HCEC 1CT (cell line): ENCODE data around the gene COA8.
"Not testable (repeated sequence)": the region's sequence is repeated elsewhere in the genome, so short reads cannot be mapped to it uniquely, and the experiment has no call there.

Source experiments
- DNase-seq: peaks from one replicate; pipeline ENCODE4 v3.0.0-alpha.2; 2017

COA8 gene

DNA sequence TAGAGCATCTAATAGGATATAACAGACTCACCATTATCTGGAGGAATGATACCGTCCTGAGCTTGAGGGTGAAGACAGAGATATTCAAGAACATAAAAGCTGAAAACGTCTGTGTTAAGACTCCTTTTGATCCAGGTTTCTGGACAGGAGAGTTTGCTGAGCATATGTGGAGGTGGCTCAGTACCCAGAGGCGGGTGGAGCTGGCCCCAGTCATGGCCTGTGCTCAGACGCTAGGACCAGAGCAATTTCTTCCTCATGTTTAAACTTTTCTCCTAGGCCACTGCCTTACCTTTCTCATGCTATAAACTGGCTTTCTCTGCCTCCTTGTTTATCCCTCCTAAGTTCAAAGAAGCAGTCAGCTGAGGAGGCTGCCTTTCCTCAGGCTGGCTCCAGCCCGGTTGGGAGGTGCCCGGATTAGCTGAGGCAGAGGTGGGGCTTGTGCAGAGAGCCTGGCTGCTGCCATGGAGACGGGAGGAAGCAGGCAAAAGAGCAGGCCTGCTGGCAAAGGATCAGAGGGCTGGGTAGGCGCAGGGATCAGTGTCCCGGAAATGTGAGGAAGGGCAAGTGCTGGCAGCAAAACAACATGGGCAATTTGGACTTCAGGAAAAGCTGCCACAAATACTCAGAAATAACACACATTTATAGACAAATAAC is 13.7 kb downstream of the COA8 start:
- peak; percentile 83 for DNase-seq

DNA sequence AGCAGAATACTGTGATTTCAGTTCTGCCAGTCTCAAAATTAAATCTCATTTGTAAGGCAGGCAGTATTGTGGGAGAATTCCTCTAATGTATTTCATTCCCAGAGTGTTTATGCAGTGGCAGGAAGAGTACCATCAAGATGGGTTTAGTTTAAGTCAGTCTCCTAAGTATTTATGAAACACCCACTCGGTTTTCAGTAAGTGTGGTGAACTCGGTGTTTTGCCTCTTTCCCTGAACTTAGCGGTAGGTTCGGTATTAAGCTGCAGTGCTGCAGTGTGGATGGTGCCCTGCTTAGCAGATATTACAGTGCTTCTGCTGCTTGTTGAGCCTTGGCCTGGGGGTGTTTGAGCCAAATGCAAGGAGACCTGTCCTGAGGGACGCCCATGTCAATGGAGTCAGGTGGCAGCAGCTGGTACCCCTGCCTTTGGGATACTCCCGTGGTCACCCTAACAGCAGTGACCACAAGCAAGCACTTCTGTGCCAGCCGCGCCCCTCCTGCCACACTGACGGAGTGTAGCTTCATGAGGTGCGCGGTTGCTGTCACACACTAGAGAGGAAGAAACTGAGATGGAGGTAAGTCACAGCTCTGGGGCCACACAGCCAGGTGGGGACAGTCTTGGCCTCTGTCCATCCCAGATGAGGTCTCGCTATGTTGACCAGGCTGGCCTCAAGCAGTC is 15.8 kb downstream of the COA8 start:
- DNase-seq: no peak

DNA sequence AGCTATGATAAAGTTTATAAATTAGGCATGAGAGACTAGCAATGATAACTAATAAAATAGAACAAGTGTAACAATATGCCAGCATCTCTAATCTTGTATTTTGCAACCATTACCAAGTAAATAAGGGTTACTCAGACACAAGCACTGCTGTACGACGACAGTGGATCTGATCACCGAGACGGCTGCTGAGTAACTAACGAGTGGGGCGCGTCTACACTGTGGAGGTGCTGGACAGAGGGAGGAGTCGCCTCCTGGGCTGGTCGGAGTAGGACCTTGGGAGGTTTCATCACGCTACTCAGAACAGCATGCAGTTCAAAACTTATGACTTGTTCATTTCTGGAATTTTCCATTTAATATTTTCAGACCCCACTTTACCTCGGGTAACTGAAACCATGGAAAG is 18.4 kb downstream of the COA8 start:
- DNase-seq: no peak

DNA sequence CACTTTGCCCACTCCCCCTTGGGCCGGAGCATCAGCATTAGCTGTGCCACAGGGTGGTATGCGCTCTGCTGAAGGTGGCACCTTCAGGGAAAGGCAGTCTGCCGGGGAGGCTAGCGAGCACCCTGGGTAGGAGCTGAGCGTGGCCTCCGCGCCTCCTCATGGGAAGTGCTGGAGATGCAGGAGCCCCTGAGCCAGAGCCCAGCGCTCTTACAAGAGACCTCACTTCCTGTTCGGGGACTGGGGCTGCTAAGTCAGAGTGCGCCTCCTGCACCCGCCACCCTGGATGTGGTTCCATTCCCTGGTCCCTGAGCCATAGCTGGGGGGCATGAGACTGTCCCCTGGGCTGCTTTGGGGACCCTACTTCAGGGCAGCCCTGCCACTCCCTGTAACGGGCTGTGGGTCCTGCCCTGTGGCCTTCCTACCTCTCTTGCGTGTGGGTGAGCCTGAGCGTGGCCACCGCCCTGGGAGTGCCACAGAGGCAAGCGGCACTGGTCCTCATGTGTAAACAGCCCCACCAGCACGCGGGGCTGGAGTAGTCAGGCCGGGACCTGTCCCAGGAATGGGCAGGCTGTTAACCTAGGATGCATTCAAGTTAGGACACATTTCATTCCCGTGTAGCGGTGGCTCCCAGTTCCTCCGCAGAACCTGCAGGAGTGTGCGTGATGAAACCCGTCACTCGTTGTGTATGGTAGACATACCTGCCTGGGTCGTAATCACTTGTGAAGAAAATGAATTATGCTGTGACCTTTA is 19.4 kb downstream of the COA8 start:
- DNase-seq: no peak

DNA sequence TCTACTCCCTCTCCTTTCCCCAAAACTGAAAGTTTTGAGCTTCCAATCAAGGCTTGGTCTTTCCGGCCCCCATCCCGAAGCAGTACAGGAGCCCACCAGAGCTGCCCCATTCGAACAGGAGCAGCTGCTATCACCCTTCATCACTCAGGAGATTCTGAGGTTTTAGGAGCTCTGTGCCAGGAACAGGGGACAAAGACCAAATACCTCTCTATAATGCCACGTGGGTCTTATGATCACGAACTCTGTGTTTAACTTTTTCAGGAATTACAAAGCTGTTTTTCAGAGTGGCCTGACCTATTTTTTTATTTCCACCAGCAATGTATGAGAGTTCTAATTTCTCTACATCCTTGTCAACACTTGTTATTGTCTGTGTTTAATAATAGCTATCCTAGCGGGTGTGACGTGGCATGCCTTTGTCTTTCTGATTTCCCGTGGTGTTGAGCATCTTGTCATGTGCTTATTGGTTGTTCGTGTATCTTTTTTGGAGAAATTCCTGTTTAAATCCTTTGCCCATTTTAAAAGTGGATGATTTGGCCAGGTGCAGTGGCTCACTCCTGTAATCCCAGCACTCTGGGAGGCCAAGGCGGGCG is 21.7 kb downstream of the COA8 start:
- no peak for DNase-seq

DNA sequence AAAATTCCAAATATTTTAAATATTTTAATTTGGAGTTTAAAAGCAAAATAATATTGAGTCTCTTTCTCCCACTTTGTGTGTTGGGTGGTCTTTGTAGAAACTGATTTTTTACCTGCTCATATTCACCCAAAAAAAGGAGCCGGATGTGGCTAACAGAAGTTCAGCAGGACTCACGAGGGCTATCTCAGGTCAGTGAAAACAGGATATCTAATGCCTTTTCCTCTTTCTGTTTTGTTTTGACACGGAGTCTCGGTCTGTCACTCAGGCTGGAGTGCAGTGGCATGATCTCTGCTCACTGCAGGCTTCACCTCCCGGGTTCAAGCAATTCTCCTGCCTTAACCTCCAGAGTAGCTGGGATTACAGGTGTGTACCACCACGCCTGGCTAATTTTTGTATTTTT is 30.8 kb downstream of the COA8 start:
- no peak for DNase-seq

DNA sequence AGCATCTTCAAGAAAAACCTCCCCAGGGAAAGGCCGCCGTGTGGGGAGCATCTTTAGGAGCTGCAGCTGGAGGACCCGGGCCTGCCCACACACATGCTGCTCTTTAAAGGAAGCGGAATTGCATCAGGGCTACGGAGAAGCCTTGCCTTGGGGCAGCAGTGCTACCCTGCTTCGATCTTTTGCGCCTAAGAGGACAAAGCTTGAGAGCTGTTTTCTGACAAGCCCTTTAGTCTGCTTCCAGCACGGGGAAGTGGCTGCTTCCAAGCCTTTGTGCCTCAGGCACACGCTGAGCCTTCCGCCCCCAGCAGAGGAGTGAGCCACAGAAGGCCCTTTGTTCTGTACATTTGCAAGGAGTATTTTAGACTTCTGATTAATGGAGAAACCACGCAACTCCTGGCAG is 31.5 kb downstream of the COA8 start:
- DNase-seq: no peak

DNA sequence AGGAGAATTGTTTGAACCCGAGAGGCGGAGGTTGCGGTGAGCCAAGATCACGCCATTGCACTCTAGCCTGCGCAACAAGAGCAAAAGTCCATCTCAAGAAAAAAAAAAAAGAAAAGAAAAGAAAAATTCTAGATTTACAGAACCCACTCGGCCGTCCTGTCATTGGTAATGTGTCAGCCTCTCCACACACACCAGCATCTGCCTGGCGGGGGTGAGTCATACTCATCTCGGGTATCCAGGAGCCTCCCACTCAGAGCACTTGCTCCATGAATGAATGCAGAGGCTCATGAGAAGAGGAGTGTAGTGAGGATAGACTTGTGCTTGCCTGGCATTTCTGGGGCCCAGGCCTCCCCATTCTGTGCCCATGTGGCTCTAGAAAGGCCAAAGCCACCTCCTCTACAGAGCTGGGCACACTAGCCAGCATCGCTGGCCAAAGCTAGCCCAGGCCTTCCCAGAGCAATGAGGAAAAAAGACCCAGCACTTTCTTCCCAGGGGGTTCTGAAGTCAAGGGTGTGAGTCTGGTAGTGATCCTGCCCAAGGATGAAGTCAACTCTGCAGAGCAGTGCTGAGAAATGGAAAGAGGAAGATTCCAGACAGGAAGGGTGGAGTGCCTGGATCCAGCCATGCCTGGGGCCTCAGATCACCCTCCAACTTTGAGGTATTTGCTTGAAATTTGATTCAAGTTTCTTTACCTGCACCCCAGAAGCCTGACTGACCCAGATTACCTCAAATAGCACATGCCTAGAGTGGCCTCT is 35.0 kb downstream of the COA8 start:
- DNase-seq: peak; percentile 86

DNA sequence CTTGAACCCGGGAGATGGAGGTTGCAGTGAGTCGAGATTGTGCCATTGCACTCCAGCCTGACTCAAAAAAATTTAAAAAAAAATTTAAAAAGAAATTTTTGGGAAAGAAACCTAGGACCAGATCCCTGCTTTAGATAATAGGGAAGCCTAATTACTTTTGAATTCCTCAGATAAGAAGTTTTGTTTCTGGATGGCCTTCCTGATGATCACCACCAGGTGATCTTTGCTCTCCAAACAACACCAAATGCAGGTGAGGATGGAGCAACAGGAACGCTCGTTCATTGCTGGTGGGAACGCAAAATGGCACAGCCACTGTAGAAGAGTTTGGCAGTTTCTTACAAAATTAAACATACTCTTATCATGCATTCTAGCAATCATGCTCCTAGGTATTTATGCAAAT is 37.7 kb downstream of the COA8 start:
- no peak for DNase-seq

DNA sequence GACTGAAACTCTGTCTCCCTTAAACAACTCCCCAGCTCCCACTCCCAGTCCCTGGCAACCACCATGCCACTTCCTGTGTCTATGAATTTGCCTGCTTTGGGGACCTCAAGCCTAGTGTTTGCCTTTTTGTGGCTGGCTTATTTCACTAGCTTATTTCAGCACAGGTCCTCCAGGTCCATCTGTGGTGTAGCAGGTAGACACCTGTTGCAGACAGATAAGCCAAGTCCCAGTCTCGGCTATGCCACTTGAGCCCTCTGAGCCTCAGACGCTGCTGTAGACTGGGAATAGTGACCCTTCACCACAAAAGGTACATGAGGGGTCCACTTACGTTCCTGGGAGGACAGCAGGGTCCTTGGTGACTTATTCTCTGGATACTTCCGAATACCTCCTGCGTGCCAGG is 41.9 kb downstream of the COA8 start:
- DNase-seq: no peak

DNA sequence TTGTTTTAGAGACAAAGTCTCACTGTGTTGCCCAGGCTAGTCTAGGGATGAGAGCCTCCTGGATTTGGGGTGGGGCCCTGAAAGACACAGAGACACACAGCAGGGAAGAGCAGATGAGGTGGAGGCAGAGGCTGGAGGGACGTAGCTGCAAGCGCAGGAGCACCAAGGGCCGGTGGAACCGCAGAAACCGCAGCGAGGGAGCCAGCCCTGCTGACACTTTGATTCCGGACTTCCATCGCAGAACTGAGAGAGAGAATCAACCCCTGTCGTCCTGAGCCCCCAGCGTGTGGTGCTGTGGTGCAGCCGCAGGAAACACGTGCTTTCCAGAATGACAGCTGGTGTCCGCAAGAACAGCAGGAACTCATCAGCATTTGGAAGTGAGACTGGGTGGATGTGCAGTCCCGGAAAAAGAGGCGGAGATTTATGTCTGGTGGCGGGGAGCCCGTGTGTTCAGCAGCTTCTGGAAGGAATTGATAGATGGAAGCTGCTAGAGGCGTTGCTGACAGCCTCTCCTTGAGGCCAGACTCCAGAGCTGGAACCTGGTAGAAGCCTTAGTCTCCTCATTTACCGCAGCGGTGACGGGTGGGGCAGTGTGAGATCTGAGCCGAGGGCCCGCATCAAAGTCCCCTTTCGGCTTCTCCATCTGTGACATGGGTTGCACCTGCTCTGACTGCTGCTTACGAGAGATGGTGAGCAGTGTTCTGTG is 44.4 kb downstream of the COA8 start:
- peak; percentile 93 for DNase-seq

DNA sequence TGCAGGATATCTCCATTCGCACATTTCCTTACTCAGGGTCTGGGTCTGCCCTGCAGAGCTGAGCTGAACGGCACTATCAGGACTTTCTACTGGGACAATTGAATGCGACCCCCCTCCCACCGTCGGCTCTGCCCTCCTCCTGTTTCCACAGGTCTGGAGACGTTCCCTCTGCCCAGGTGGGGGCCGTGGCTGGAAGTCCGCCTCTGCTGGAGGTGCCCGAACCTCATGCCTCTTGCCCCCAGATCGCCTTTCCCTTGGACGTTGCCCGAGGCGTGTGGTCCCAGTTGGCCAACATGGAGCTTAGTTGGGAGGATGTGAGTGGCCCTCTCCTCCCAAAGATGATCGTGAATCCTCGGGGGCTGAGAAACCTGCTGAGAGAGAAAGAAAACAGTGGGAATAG is 45.1 kb downstream of the COA8 start:
- DNase-seq: no peak

DNA sequence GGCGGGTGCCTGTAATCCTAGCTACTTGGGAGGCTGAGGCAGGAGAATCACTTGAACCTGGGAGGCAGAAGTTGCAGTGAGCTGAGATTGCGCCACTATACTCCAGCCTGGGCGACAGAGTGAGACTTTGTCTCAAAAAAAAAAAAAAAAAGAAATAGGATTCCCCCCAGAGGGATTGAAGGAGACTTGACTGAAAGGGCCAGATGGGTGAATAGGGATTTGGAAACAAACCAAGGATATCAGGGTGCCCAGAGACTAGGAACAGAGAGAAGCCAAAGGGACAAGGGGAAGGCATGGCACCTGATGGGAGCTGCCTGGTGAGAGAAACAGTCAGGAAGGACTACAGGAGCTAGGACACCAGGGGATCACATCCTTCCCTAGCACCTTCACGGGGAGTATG is 46.3 kb downstream of the COA8 start:
- DNase-seq: not testable (repeated sequence)

DNA sequence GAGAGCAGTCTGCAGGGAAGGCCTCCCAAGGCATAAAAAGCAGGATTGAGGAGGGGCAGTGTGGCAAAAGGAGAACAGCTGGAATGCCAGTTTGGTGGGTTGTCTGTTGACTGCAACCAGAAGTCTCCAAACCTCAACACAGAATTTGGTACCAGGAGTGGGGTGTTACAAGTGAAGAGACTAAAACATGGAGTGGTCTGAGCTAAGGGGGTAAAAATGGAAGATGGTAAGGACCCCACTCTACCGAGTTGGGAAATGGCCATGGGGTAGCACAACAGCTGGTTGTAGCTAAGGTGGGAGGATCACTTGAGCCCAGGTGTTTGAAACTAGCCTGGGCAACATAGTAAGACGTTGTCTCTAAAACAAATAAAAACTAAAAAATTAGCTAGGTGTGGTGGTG is 48.5 kb downstream of the COA8 start:
- DNase-seq: no peak

DNA sequence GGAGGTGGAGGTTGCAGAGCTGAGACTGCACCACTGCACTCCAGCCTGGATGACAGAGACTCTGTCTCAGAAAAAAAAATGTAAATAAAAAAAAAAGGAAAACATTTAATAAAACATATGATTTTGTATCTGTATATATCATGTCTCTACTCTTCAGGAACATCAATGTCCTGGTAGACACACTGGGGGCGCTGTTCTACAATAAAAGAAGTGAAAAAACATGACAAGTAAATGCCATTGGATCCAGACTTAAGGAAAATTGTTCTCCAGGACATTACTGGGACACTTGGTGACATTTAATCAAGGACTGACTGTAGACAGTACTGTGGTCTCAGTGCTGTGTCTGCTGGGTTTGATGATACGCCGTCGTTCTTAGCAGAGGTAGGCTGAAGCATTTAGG is 50.8 kb downstream of the COA8 start:
- DNase-seq: no peak

DNA sequence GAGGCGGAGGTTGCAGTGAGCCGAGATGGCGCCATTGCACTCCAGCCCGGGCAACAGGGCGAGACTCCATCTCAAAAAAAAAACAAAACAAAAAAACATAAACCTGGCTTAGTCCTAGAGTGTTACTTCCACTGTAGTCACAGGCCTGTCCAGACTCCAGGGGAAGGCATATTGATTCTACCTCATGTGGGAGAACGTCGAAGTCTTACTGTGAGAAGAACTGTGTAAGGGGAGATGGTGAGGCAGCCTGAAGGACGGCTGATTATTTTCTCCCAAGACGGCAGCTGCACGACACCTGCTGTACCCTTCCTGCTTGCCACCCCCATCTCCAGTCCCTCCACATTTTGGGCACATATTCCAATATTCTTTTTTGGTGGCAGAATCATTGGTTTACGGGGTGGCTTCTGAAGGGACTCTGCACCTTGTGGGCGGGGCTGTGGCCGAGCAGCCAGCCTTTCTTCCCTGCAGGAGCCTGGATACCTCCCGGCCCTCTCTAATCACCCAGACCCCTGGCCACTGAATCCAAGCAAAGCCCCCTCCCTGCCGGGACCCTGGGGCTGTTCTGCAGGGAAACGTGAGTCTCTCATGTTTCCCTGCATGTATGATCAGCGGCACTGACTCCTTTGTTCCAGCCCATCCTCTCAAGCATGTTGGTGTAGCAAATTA is 54.0 kb downstream of the COA8 start:
- DNase-seq: no peak

DNA sequence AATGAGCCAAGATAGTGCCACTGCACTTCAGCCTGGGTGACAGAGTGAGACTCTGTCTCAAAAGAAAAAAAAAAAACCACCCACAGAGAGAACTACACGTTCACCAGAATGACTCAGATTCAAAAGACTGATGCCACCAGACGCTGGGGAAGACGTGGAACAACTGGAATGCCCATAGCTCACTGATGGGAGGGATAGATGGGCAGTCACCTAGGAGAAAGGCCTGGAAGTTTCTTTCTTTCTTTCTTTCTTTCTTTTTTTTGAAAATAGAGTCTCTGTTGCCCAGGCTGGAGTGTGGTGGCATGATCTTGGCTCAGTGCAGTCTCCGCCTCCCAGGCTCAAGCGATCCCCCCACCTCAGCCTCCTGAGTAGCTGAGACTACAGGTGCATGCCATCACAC is 56.3 kb downstream of the COA8 start:
- DNase-seq: no peak

DNA sequence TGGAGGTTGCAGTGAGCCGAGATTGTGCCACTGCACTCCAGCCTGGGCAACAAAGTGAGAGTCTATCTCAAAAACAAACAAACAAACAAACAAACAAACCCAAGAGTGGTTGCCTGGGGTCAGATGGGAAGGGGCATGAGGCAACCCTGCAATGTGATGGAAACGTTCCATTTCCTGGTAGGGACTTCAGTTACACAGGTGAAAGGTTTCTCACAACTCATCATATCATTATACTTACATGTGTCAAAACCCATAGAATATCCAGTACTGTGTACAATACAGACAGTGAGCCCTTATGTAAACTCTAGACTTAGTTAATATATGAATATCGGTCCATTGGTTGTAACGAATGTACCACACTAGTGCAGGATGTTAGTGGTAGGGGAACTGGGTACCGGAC is 59.1 kb downstream of the COA8 start:
- DNase-seq: no peak

DNA sequence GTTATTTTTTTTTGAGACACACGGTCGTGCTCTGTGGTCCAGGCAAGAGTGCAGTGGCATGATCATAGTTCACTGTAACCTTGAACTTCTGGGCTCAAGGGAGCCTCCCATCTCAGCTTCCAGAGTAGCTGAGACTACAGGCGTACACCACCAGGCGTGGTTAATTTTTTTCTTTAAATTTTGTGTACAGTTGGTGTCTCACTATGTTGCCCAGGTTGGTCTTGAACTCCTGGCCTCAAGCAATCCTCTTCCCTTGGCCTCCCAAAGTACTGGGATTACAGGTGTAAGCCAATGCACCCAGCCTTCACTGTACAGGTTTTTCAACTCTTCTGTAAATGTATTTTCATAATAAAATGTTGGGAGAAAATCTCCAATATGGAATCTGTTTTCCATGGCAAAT is 60.5 kb downstream of the COA8 start:
- no peak for DNase-seq

DNA sequence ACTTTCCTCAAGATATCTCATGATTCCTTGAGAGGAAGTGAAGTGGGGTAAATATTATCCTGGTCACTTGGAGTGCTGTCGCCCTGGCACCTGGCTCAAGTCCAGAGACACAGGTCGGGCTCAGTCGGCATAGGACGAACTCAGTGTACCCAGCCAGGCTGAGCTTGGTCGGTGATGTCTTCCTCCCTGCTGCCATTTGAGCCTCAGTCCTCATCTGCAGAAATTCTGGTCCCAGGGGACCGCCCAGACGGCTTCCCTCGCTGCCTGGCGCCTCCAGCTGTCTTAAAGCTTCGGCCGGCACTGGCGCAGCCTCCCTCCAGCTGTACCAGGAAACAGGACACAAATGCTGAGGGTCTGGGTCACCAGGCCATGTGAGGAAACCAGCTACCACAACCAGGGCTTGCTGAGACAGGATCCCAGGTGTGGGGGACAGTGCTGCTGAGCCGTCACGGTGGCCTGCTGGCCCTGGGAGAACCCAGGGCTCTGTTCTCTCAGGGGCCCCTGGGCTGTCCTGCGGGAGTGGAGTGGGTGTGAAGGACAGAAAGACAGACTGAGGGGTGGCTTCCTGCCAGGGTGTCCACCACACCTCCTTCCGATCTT is 61.2 kb downstream of the COA8 start:
- DNase-seq: no peak

DNA sequence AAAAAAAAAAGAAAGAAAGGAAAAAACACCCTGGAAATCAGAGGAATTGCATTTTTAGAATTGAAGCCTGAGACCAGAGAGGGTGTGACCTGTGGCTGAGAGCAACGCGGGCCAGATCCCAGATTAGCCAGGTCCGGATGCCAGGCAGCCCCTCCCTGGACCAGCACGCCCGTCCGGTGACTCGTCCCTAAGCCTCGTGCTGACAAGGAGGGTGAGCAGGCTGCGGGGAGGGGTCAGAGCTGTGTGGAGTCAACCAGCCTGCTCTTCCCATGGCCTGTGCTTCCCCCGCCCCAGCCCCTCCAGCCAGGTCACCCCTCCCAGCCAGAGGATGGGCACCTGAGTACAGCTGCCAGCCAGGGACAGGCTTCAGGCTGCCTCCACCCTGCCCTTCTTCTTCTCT is 62.1 kb downstream of the COA8 start:
- DNase-seq: peak; percentile 73
